MV-4-11 (cell line): ENCODE data around the gene ROBO4.

Experiments used
- DNase-seq: peaks from one replicate; lab custom pipeline; 2025; lab: John Stamatoyannopoulos, UW

ROBO4 gene

GRCh38 chr11:124889191-124890091 lies 8.2 kb downstream of the ROBO4 start:
- peak; percentile 77 for DNase-seq

GRCh38 chr11:124887667-124888013 lies 10.0 kb downstream of the ROBO4 start:
- DNase-seq: no peak

GRCh38 chr11:124886978-124887666 lies 10.5 kb downstream of the ROBO4 start:
- no peak for DNase-seq

- no peak for DNase-seq
Measured at GRCh38 chr11:124886476-124886875, 11.2 kb downstream of the ROBO4 start.

GRCh38 chr11:124884869-124885479 lies 12.7 kb downstream of the ROBO4 start:
- no peak for DNase-seq

- no peak for DNase-seq
Measured at GRCh38 chr11:124884340-124884739, 13.3 kb downstream of the ROBO4 start.

- DNase-seq: no peak
Measured at GRCh38 chr11:124882339-124883071, 15.2 kb downstream of the ROBO4 start.

GRCh38 chr11:124880958-124881357 lies 16.7 kb downstream of the ROBO4 start:
- DNase-seq: no peak

GRCh38 chr11:124880290-124880611 lies 17.4 kb downstream of the ROBO4 start:
- DNase-seq: no peak

- no peak for DNase-seq
Measured at GRCh38 chr11:124879493-124880289, 18.0 kb downstream of the ROBO4 start.

GRCh38 chr11:124878759-124879492 lies 18.7 kb downstream of the ROBO4 start:
- DNase-seq: no peak

- no peak for DNase-seq
Measured at GRCh38 chr11:124877910-124878758, 19.5 kb downstream of the ROBO4 start.

GRCh38 chr11:124877631-124877909 lies 20.1 kb downstream of the ROBO4 start:
- DNase-seq: no peak

GRCh38 chr11:124876818-124877630 lies 20.6 kb downstream of the ROBO4 start:
- DNase-seq: no peak

GRCh38 chr11:124875943-124876817 lies 21.5 kb downstream of the ROBO4 start:
- peak; percentile 80 for DNase-seq

- no peak for DNase-seq
Measured at GRCh38 chr11:124875401-124875800, 22.3 kb downstream of the ROBO4 start.

- DNase-seq: no peak
Measured at GRCh38 chr11:124874571-124875255, 23.0 kb downstream of the ROBO4 start.

- DNase-seq: no peak
Measured at GRCh38 chr11:124873951-124874350, 23.7 kb downstream of the ROBO4 start.
